ENCODE measurements around the gene RCN2.
"Not testable (repeated sequence)": the region's sequence is repeated elsewhere in the genome, so short reads cannot be mapped to it uniquely, and the experiment has no call there.

Gene RCN2

DNA sequence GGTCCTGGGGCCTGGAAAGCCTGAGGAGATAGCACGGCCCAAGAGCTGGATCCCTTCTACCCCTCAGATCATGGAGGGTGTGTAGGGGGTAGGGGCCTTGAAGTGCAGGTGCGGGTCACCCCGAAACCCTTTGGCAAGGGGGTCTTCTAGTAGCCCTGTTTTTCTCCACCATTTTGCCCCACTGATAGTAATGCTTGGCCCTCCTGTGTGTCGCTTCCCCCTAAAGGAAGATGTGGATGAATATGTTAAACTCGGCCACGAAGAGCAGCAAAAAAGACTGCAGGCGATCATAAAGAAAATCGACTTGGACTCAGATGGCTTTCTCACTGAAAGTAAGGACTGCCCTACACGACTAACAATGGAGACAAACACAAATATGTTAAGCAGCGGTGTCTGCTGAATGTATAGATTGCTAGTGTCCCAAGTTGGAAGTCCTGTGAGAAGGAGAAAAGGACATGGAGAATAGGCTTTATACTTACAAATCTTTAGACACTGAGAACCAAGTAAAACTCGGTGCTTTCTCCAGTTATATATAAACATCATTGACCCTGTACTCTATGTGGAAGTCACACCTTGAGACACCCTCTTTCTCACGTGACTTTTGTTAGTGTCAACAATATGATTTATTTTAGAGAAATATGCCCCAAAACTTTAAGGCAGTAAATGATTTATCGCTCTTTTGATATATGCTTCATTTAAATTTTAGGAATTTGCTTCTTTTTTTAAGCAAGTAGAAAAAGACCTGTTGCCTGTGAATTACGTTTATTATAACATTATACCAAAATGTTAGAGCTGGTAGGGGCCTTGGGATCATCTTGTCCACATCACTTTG, 802 bp downstream of the RCN2 start:
- peak; percentile 34 for DNase-seq (ENCODE audit: low read depth, low spot score)

DNA sequence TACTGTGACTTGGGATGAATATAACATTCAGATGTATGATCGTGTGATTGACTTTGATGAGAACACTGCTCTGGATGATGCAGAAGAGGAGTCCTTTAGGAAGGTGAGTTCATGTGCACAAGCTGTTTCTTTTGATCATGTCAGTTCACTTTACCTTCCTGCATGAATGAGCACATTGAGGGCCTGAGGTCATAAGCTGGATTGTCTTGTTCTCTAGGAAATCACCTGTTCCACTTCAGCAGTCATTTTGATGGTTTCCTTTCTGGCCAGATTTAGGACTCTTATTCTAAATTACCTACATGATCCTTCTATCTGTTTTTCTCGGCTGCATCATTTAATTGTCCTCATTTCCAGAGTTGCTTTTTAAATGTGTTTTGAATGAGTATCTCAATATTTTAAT, 4.1 kb downstream of the RCN2 start:
- no peak for DNase-seq (ENCODE audit: low read depth, low spot score)

DNA sequence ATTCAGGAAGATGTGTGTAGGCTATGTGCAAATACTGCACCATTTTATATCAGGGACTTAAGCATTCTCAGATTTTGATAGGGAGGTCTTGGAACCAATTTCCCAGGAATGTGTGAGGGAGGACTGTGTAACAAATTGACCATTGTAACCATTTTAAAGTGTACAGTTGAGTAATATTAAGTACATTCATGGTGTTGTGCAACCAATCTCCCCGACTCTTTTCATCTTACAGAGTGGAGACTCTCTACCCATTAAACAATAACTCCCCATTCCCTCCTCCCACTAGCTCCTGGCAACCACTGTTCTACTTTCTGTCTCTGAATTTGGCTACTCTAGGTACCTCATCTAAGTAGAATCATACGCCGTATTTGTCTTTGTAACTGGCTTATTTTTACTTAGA, 5.1 kb downstream of the RCN2 start:
- no peak for DNase-seq (ENCODE audit: low read depth, low spot score)

GRCh38 chr15:76938752-76939151, 7.2 kb downstream of the RCN2 start:
- DNase-seq (ENCODE audit: low read depth, low spot score) = no peak

DNA sequence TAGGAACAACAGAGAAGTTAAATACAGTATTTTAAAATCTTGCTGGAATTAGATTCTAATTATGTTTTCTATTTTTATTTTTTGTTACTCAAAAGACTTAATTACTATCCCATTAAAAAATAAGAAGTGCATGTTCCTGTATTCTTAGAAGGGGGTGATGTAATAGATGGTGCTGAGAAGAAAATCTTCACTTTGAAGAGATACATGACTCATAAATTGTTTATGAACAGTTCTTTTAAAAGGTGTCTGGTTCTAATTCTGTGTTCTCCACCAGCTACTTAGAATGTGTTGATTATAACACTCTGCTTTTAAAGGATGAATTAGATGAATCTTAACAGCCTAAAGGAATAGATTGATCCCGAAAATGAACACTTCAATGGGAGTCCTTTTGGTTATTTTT, 8.2 kb downstream of the RCN2 start:
- no peak for DNase-seq (ENCODE audit: low read depth, low spot score)

GRCh38 chr15:76941636-76942035, 10.1 kb downstream of the RCN2 start:
- DNase-seq (ENCODE audit: low read depth, low spot score) = no peak

DNA sequence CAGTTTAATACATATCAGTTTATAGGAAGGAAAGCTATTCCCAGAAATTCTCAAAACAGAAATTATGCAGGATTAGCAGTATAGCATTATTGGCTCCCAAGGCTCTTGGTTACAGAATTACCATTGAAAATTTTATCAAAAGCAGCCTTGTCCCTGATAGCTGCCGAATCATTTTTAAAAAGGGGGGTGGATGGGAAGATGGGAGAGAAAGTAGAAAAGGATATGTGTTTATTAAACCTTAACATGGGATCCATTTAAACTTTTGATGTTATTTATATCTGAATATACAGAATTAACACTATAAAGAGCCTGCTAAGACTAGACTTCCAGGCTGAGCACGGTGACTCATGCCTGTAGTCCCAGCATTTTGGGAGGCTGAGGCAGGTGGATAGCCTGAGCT, 10.8 kb downstream of the RCN2 start:
- no peak for DNase-seq (ENCODE audit: low read depth, low spot score)

DNA sequence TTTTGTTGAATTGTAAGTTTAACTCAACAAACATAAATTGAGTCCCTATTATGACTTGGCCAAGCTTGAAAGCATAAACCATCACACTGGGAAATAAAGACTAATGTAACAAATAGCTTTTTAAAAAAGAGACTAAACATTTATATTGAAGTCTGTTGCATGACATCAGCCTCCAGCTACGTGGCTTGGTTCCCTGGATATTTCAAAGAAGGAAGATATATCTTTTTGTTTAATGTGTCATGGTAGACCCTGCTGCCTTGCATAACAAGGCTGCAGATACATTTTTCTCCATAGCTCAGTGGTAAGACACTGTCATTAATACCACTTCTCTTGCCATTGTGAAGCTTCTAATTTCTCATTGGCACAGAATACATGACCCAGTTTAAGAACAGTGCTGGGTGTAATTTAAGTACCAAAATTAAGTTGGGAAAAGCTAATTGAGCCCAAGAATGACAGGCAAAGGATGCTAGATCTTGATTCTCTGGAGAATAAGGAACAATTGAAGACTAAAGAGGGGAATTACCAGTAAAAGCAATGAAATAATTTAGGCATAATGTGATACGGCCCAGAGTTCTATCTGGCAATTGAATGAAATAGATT, 14.0 kb downstream of the RCN2 start:
- DNase-seq (ENCODE audit: low read depth, low spot score) = no peak

DNA sequence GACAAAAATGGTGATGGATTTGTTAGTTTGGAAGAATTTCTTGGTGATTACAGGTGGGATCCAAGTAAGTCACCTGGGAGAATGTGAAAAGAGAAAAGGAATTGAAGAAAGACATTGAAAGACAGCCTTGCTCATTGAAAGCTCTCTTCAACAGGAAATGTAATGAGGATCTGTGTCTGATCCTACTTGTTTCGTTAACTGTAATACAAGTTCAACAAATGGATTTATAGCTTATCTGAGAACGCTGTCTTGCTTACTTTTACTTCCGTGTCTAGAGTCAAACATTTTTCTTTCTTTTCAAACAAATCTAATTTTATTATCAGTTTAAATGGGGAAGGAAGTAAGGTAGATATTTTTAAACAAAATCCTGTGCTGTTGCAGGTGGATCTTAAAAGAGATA, 15.9 kb downstream of the RCN2 start:
- DNase-seq (ENCODE audit: low read depth, low spot score) = no peak

- no peak for DNase-seq (ENCODE audit: low read depth, low spot score)
Measured at GRCh38 chr15:76951220-76951619, 19.7 kb downstream of the RCN2 start.

DNA sequence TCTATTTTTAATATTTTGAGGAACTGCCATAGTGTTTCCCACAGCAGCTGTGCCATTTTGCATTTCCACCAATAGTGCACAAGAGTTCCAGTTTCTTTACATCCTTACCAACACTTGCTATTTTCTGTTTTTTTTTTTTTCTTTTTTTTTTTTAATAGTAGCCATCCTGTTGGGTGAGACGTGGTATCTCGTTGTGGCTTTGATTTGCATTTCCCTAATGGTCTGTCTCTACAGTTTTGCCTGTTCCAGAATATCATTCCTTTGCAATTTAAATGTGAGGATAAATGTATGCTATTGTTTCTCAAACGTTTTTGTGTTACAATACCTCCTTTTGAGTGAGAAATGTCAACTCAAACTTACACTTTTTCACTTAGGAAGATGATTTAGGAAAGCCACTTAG, 22.4 kb downstream of the RCN2 start:
- no peak for DNase-seq (ENCODE audit: low read depth, low spot score)

DNA sequence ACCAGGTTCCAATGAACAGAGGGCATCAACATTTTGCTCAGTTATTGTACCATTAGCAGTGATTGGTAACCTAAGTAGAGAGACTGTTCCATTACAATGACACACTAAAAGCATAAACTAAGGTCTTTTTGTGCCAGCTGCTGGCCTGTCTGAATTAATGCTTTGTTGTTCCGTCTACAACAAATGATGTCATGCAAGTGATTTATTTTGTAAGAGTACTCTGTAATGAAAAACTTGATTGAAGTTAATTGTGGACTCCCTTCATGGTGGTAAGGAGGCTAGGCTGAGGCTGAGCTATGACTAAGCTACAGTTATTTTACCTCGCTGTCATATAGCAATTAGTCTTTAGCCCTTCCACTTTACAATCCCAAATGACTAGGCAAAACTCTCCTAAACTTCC, 23.2 kb downstream of the RCN2 start:
- DNase-seq (ENCODE audit: low read depth, low spot score) = no peak

GRCh38 chr15:76961268-76962011, 29.9 kb downstream of the RCN2 start:
- DNase-seq (ENCODE audit: low read depth, low spot score) = no peak

- DNase-seq (ENCODE audit: low read depth, low spot score) = no peak
Measured at GRCh38 chr15:76962337-76963013, 30.9 kb downstream of the RCN2 start.

- peak; percentile 45 for DNase-seq (ENCODE audit: low read depth, low spot score)
Measured at GRCh38 chr15:76963596-76963995, 32.0 kb downstream of the RCN2 start.

DNA sequence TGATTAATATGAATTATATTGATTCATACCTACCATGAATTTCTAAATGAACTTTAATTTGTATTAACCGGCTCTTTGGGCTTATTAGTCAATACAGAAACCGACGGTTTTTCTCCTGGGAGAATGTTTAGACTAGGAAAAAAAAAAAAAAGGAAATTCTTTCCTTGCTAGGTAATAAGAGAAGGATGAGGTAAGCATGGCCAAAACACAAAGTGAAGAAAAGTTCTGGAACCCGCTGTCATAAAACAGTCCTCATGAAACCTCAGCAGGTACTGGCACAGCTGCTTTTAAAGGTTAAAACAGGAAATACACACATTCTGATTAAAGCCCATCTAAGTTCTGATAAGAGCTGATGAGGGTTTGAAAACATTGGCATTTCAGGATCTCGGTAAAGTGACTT, 32.6 kb downstream of the RCN2 start:
- DNase-seq (ENCODE audit: low read depth, low spot score) = no peak

GRCh38 chr15:76966051-76966450, 34.5 kb downstream of the RCN2 start:
- not testable (repeated sequence) for DNase-seq (ENCODE audit: low read depth, low spot score)

DNA sequence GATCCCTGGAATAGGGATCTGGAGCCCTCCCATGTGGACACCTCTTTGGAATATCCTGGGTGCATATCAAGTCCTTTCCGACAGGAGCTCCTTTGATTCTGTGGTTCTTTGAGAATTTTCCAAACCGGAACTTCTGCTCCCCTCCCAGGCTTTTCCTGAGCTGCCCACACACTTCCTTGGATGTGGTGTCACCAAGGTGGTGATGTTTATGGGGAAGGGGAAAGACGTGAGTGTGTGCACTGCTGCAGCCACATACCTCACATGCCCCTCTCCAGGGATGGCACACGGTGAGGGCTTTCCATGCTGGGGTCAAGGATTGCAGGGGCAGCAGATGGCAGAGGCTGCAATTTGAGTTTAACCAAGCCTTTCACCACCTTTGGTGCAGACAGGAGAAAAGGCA, 35.5 kb downstream of the RCN2 start:
- no peak for DNase-seq (ENCODE audit: low read depth, low spot score)

DNA sequence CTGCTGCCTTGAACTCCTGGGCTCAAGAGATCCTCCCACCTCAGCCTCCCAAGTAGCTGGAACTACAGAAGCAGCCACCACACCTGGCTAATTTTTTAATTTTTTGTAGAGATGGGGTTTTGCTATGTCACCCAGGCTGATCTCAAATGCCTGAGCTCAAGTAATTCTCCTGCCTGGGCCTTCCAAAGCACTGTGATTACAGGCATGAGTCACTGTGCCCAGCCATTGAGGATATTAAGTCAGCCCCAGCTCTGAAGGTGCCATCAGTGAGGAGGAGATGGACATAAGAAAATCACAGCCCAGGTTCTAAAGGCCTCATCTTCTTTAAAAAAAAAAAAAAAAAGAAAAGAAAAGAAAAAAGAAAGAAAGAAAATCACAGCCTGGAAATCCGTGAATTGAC, 36.8 kb downstream of the RCN2 start:
- DNase-seq (ENCODE audit: low read depth, low spot score) = no peak

GRCh38 chr15:76972389-76973361, 41.1 kb downstream of the RCN2 start:
- no peak for DNase-seq (ENCODE audit: low read depth, low spot score)

- DNase-seq (ENCODE audit: low read depth, low spot score) = peak; percentile 82
Measured at GRCh38 chr15:76973362-76973743, 41.8 kb downstream of the RCN2 start.
